ENCODE data around the gene MAN2B1.

MAN2B1 gene

GRCh38 chr19:12638611-12639182, 27.8 kb downstream of the MAN2B1 start:
- no peak for DNase-seq (ENCODE audit: extremely low spot score)
- ChIA-PET CTCF (interaction anchor here (1.3 to 2.1 kb wide), 2 partner anchors 15 to 209 kb away, joined by 3 to 11 read pairs; no protein-coding TSS in a partner anchor), POLR2A (interaction anchor here (0.6 to 0.7 kb wide), 2 partner anchors 19 to 413 kb away, joined by 4 to 7 read pairs; no protein-coding TSS in a partner anchor)
- TF ChIP-seq, protein P1, sequence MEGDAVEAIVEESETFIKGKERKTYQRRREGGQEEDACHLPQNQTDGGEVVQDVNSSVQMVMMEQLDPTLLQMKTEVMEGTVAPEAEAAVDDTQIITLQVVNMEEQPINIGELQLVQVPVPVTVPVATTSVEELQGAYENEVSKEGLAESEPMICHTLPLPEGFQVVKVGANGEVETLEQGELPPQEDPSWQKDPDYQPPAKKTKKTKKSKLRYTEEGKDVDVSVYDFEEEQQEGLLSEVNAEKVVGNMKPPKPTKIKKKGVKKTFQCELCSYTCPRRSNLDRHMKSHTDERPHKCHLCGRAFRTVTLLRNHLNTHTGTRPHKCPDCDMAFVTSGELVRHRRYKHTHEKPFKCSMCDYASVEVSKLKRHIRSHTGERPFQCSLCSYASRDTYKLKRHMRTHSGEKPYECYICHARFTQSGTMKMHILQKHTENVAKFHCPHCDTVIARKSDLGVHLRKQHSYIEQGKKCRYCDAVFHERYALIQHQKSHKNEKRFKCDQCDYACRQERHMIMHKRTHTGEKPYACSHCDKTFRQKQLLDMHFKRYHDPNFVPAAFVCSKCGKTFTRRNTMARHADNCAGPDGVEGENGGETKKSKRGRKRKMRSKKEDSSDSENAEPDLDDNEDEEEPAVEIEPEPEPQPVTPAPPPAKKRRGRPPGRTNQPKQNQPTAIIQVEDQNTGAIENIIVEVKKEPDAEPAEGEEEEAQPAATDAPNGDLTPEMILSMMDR (IDR thresholded peaks at IDR 0.05; ENCODE audit: control extremely low read depth, extremely low read depth, low read depth, missing control alignments), result no peak

- CTCF ChIA-PET, result no interaction called here
- DNase-seq (ENCODE audit: extremely low spot score), result no peak
- POLR2A ChIA-PET, result no interaction called here
- TF ChIP-seq, protein P1 (IDR thresholded peaks at IDR 0.05; ENCODE audit: control extremely low read depth, extremely low read depth, low read depth, missing control alignments), result no peak
These were observed 29.9 kb downstream of the MAN2B1 start for GRCh38 chr19:12636631-12637030.

DNA sequence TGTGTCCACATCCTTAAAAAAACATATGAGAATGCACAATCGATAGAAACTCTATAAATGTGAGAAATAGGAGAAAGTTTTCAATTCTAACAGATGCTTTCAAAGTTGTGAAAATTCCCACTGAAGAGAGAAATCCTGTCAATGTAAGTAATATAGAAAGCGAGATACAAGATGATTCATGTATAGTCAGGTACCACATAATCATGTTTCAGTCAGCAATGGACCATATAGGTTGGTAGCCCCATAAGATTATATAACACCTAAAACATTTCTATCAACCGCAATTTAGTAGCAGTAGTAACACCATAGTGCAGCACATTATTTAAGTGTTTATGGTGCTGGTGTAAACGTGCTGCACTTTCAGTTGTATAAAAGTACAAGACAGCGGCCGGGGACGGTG, 37.3 kb downstream of the MAN2B1 start:
- CTCF ChIA-PET, result no interaction called here
- DNase-seq (ENCODE audit: extremely low spot score), result no peak
- TF ChIP-seq, protein P1 (IDR thresholded peaks at IDR 0.05; ENCODE audit: control extremely low read depth, extremely low read depth, low read depth, missing control alignments), result no peak
- POLR2A ChIA-PET, result no interaction called here

- POLR2A ChIA-PET, result no interaction called here
- DNase-seq (ENCODE audit: extremely low spot score), result no peak
- TF ChIP-seq, protein P1 (IDR thresholded peaks at IDR 0.05; ENCODE audit: control extremely low read depth, extremely low read depth, low read depth, missing control alignments), result no peak
- CTCF ChIA-PET, result interaction anchor here (1.7 kb wide), 1 partner anchor 12 kb away, joined by 9 read pairs; no protein-coding TSS in a partner anchor
These were observed 38.2 kb downstream of the MAN2B1 start for GRCh38 chr19:12628040-12629022.

DNA sequence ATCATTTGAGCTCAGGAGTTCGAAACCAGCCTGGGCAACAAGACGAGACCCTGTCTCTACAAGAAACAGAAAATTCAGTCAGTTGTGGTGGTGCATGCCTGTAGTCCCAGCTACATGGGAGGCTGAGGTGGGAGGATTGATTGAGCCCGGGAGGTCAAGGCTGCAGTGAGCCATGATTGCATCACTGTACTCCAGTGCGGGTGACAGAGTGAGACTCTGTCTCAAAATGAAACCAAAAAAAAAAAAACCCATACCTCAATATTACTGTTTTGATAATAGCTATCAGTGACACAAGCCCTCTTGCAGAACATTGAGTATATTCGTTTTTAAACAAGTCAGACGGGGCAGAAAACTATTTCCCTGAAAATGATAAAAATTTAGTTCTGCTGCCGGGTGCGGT, 39.6 kb downstream of the MAN2B1 start:
- ChIA-PET POLR2A (no interaction called here), CTCF (interaction anchor here (0.7 to 1.7 kb wide), 2 partner anchors 13 to 16 kb away, joined by 3 to 9 read pairs; partner anchors contain the start of genes ZNF490 and ZNF791)

More for the DNA sequence above, 39.6 kb downstream of the MAN2B1 start:
- no peak for DNase-seq (ENCODE audit: extremely low spot score)
- TF ChIP-seq, protein P1 (IDR thresholded peaks at IDR 0.05; ENCODE audit: control extremely low read depth, extremely low read depth, low read depth, missing control alignments), result no peak
